Liver (tissue), 9 donors: ENCODE results near the gene JMJD7. TPM values are rescaled to one million over a fixed set of nuclear protein-coding genes. Genes with fewer than 3 reads are reported as not detected.
A peak's percentile ranks its signal among the peaks of the same experiment; 100 is the strongest.

ENCODE experiments used
- DNase-seq: peaks from one replicate; pipeline ENCODE4 v3.0.0-alpha.2; 2017; ENCODE audit warnings: low spot score
- H3K27ac ChIP-seq, 2 donors: one replicate each; pipeline ENCODE4 v1.7.0; 2013; ENCODE audit warnings: inconsistent platforms in 2 of 2, low read length in 2 of 2, control low read depth in 1 of 2, low read depth in 1 of 2, mild to moderate bottlenecking in 1 of 2
- H3K27me3 ChIP-seq, 4 donors: one replicate each; pipeline versions ENCODE4 v1.6.1 to v1.7.0; 2013; ENCODE audit warnings: low read length in 3 of 4, inconsistent platforms in 1 of 4, mild to moderate bottlenecking in 1 of 4, moderate library complexity in 1 of 4; ENCODE audit not compliant: control insufficient read depth in 4 of 4, insufficient read depth in 4 of 4
- H3K36me3 ChIP-seq, 4 donors: one replicate each; pipeline versions ENCODE4 v1.6.1 to v1.7.0; 2013; ENCODE audit warnings: low read length in 3 of 4, mild to moderate bottlenecking in 3 of 4, low read depth in 1 of 4, moderate library complexity in 1 of 4; ENCODE audit not compliant: control insufficient read depth in 4 of 4, insufficient read depth in 3 of 4
- H3K4me1 ChIP-seq, 4 donors: one replicate each; pipeline versions ENCODE4 v1.6.1 to v1.7.0; 2013; ENCODE audit warnings: low read length in 3 of 4, mild to moderate bottlenecking in 3 of 4, moderate library complexity in 1 of 4; ENCODE audit not compliant: control insufficient read depth in 4 of 4, insufficient read depth in 4 of 4
- H3K4me3 ChIP-seq, 3 donors: one replicate each; pipeline versions ENCODE4 v1.6.1 to v1.7.0; 2013; ENCODE audit warnings: low read length in 3 of 3, control low read depth in 1 of 3, low read depth in 1 of 3, mild to moderate bottlenecking in 1 of 3
- H3K9ac ChIP-seq, 2 donors: one replicate each; pipeline ENCODE4 v1.7.0; 2013; ENCODE audit warnings: low read length in 2 of 2, mild to moderate bottlenecking in 2 of 2, moderate library complexity in 2 of 2, control low read depth in 1 of 2, low read depth in 1 of 2
- H3K9me3 ChIP-seq, 4 donors: one replicate each; pipeline versions ENCODE4 v1.6.1 to v1.7.0; 2013; ENCODE audit warnings: low read length in 3 of 4; ENCODE audit not compliant: control insufficient read depth in 4 of 4
- EGR1 ChIP-seq, 2 donors: IDR thresholded peaks; 2 replicates each; pipeline ENCODE4 v1.6.1; 2016 to 2018; ENCODE audit warnings: antibody characterized with exemption in 2 of 2, low read depth in 2 of 2
- FOXA1 ChIP-seq: IDR thresholded peaks from 2 replicates; pipeline ENCODE4 v1.6.1; 2016; ENCODE audit warnings: antibody characterized with exemption
- FOXA2 ChIP-seq: IDR thresholded peaks from 2 replicates; pipeline ENCODE4 v1.6.1; 2016; ENCODE audit warnings: antibody characterized with exemption
- GABPA ChIP-seq, 2 donors: IDR thresholded peaks in 1 of 2; conservative IDR thresholded peaks in 1 of 2; 2 replicates each; pipeline ENCODE4 v1.6.1; 2016; ENCODE audit warnings: antibody characterized with exemption in 2 of 2, mild to moderate bottlenecking in 1 of 2, moderate library complexity in 1 of 2
- HNF4A ChIP-seq, 2 donors: conservative IDR thresholded peaks; 2 replicates each; pipeline ENCODE4 v1.6.1; 2016; ENCODE audit warnings: antibody characterized with exemption in 2 of 2, mild to moderate bottlenecking in 2 of 2
- HNF4G ChIP-seq: IDR thresholded peaks from 2 replicates; pipeline ENCODE4 v1.6.1; 2016; ENCODE audit warnings: antibody characterized with exemption
- JUND ChIP-seq, 2 donors: IDR thresholded peaks; 2 replicates each; pipeline ENCODE4 v1.6.1; 2016; ENCODE audit warnings: antibody characterized with exemption in 2 of 2
- MAX ChIP-seq: IDR thresholded peaks from 2 replicates; pipeline ENCODE4 v1.6.1; 2016; ENCODE audit warnings: antibody characterized with exemption
- NR2F2 ChIP-seq: IDR thresholded peaks from 2 replicates; pipeline ENCODE4 v1.6.1; 2016; ENCODE audit warnings: antibody characterized with exemption
- RAD21 ChIP-seq, 2 donors: IDR thresholded peaks; 2 replicates each; pipeline ENCODE4 v1.6.1; 2016; ENCODE audit warnings: antibody characterized with exemption in 2 of 2, mild to moderate bottlenecking in 2 of 2
- RXRA ChIP-seq, 2 donors: IDR thresholded peaks; 2 replicates each; pipeline ENCODE4 v1.6.1; 2017 to 2018; ENCODE audit warnings: antibody characterized with exemption in 2 of 2, mild to moderate bottlenecking in 1 of 2
- TAF1 ChIP-seq: conservative IDR thresholded peaks from 2 replicates; pipeline ENCODE4 v1.6.1; 2016; ENCODE audit warnings: antibody characterized with exemption, mild to moderate bottlenecking
- YY1 ChIP-seq: IDR thresholded peaks from 2 replicates; pipeline ENCODE4 v1.6.1; 2016; ENCODE audit warnings: antibody characterized with exemption, mild to moderate bottlenecking
- WGBS: extraction: QIAGEN DNeasy Blood & Tissue Kit; methylation state at CpG from one replicate; pipeline ENCODE4 v1.1.7; 2013; 5-methylcytosine and 5-hydroxymethylcytosine counted together
- polyA plus RNA-seq, 2 donors: library from polyadenylated mRNA; stranded (reverse) in 1 of 2; unstranded in 1 of 2; fragments of 200-250 nt in 1 of 2; fragments of >200 nt in 1 of 2; fragmentation: Nextera tagmentation in 1 of 2; extraction: Ambion mirVana in 1 of 2; gene quantifications; one replicate each; pipeline versions ENCODE4 v1.2.1 to v1.2.3, GENCODE V29; 2013 to 2015
- total RNA-seq, 2 donors: library from RNA; depleted of rRNA; stranded (reverse); fragments of >200 nt; gene quantifications; one replicate each; pipeline ENCODE4 v1.2.3, GENCODE V29; 2014
- TF ChIP-seq, protein P1 (sequence below): IDR thresholded peaks from 2 replicates; pipeline ENCODE4 v1.6.1; 2016; ENCODE audit warnings: antibody characterized with exemption, mild to moderate bottlenecking
- TF ChIP-seq, protein P2 (sequence below): fragments of 150-350 bp; IDR thresholded peaks from 2 replicates; pipeline ENCODE4 v1.5.1; 2017; ENCODE audit warnings: improper control_type of control experiment, low read depth, low read length; ENCODE audit not compliant: missing input control
- TF ChIP-seq, protein P3 (sequence below): IDR thresholded peaks from 2 replicates; pipeline ENCODE4 v1.6.1; 2016; ENCODE audit warnings: antibody characterized with exemption
- TF ChIP-seq, protein P4 (sequence below): IDR thresholded peaks from 2 replicates; pipeline ENCODE4 v1.6.1; 2016; ENCODE audit warnings: antibody characterized with exemption
- donor health status: healthy.
- donor health status: healthy.
- donor health status: healthy.
- donor health status: healthy.
- donor health status: healthy.

JMJD7 gene
- total and polyA plus RNA-seq, 4 donors, result 0.75 to 5.9 (median 5.4) TPM

DNA sequence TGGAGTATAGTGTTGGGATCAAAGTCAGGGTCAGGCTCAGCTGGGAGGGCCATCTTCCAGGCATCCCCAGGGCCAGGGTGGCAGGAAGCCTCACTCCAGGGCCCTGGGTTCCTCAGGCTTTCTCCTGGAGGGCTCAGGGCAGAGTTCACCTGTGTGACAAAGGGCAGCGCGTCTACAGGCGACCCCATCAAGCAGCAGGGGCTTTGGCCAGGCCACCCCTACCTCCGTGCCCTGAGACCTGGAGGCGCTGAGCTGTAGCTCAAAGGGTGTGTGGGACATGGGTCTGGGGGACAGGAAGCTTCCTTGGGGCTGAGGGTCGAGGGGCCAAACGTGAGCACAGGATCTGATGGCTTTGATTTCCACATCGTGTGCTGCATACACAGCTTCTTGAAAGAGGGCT, 53.2 kb downstream of the JMJD7 start:
- TF ChIP-seq, protein P1, sequence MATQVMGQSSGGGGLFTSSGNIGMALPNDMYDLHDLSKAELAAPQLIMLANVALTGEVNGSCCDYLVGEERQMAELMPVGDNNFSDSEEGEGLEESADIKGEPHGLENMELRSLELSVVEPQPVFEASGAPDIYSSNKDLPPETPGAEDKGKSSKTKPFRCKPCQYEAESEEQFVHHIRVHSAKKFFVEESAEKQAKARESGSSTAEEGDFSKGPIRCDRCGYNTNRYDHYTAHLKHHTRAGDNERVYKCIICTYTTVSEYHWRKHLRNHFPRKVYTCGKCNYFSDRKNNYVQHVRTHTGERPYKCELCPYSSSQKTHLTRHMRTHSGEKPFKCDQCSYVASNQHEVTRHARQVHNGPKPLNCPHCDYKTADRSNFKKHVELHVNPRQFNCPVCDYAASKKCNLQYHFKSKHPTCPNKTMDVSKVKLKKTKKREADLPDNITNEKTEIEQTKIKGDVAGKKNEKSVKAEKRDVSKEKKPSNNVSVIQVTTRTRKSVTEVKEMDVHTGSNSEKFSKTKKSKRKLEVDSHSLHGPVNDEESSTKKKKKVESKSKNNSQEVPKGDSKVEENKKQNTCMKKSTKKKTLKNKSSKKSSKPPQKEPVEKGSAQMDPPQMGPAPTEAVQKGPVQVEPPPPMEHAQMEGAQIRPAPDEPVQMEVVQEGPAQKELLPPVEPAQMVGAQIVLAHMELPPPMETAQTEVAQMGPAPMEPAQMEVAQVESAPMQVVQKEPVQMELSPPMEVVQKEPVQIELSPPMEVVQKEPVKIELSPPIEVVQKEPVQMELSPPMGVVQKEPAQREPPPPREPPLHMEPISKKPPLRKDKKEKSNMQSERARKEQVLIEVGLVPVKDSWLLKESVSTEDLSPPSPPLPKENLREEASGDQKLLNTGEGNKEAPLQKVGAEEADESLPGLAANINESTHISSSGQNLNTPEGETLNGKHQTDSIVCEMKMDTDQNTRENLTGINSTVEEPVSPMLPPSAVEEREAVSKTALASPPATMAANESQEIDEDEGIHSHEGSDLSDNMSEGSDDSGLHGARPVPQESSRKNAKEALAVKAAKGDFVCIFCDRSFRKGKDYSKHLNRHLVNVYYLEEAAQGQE, result no peak
- TF ChIP-seq, protein P2, sequence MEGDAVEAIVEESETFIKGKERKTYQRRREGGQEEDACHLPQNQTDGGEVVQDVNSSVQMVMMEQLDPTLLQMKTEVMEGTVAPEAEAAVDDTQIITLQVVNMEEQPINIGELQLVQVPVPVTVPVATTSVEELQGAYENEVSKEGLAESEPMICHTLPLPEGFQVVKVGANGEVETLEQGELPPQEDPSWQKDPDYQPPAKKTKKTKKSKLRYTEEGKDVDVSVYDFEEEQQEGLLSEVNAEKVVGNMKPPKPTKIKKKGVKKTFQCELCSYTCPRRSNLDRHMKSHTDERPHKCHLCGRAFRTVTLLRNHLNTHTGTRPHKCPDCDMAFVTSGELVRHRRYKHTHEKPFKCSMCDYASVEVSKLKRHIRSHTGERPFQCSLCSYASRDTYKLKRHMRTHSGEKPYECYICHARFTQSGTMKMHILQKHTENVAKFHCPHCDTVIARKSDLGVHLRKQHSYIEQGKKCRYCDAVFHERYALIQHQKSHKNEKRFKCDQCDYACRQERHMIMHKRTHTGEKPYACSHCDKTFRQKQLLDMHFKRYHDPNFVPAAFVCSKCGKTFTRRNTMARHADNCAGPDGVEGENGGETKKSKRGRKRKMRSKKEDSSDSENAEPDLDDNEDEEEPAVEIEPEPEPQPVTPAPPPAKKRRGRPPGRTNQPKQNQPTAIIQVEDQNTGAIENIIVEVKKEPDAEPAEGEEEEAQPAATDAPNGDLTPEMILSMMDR, result no peak
- TF ChIP-seq EGR1 (IDR thresholded peaks at IDR 0.05; ENCODE audit: low read depth in 2 of 2) (no peak), TAF1 (no peak), HNF4A (conservative IDR thresholded peaks at IDR 0.05) (no peak), FOXA2 (no peak), RAD21 (IDR thresholded peaks at IDR 0.05) (no peak), RXRA (IDR thresholded peaks at IDR 0.05) (no peak), GABPA (IDR thresholded peaks at IDR 0.05 in 1 of 2, conservative IDR thresholded peaks at IDR 0.05 in 1 of 2) (no peak), MAX (no peak), YY1 (no peak), NR2F2 (no peak)
- TF ChIP-seq, protein P3, sequence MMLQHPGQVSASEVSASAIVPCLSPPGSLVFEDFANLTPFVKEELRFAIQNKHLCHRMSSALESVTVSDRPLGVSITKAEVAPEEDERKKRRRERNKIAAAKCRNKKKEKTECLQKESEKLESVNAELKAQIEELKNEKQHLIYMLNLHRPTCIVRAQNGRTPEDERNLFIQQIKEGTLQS, result no peak
- TF ChIP-seq, protein P4, sequence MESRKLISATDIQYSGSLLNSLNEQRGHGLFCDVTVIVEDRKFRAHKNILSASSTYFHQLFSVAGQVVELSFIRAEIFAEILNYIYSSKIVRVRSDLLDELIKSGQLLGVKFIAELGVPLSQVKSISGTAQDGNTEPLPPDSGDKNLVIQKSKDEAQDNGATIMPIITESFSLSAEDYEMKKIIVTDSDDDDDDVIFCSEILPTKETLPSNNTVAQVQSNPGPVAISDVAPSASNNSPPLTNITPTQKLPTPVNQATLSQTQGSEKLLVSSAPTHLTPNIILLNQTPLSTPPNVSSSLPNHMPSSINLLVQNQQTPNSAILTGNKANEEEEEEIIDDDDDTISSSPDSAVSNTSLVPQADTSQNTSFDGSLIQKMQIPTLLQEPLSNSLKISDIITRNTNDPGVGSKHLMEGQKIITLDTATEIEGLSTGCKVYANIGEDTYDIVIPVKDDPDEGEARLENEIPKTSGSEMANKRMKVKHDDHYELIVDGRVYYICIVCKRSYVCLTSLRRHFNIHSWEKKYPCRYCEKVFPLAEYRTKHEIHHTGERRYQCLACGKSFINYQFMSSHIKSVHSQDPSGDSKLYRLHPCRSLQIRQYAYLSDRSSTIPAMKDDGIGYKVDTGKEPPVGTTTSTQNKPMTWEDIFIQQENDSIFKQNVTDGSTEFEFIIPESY, result no peak
- no peaks in the 10 kb centered on the region for H3K27me3 ChIP-seq
- no peaks in the 10 kb centered on the region for H3K9me3 ChIP-seq
- H3K4me1 ChIP-seq, result peaks cover 26 to 50% (median 38%) of the 10 kb centered on the region in 4 donors
- DNase-seq, result no peak
- WGBS, result 76% methylated on average over 8 of the region's 8 CpGs
- H3K4me3 ChIP-seq, result no peak overlapping the region
- no peak overlapping the region for H3K9ac ChIP-seq
- no peaks in the 10 kb centered on the region for H3K36me3 ChIP-seq
- H3K27ac ChIP-seq, result peak overlapping the region in 1 of 2 donors; percentile 56

- 21% methylated on average over 10 of the region's 10 CpGs for WGBS
- Histone ChIP-seq H3K9me3 (no peaks in the 10 kb centered on the region), H3K4me3 (no peak overlapping the region)
Observed at GRCh38 chr15:41881550-41881919, 53.6 kb downstream of the JMJD7 start.

More at GRCh38 chr15:41881550-41881919, 53.6 kb downstream of the JMJD7 start:
- no peaks in the 10 kb centered on the region for H3K27me3 ChIP-seq
- H3K4me1 ChIP-seq, result peaks cover 26 to 50% (median 38%) of the 10 kb centered on the region in 4 donors
- H3K27ac ChIP-seq, result peak overlapping the region in 1 of 2 donors; percentile 56
- H3K9ac ChIP-seq, result no peak overlapping the region
- H3K36me3 ChIP-seq, result no peaks in the 10 kb centered on the region
- TF ChIP-seq FOXA2 (peak; percentile 62), JUND (IDR thresholded peaks at IDR 0.05) (no peak), FOXA1 (no peak), RXRA (IDR thresholded peaks at IDR 0.05) (peak; percentile 42 to 80), HNF4G (no peak), HNF4A (conservative IDR thresholded peaks at IDR 0.05) (peak in 1 of 2 donors; percentile 61)
- TF ChIP-seq, protein P4, result no peak
- no peak for DNase-seq
